ENCODE data around the gene FOXF2. TPM values are rescaled to one million over a fixed set of nuclear protein-coding genes. Genes with fewer than 3 reads are reported as not detected.

The FOXF2 gene
- total and polyA plus RNA-seq, 2 donors (not counting 3 experiments of a cell fraction or from before 2014, with no cell fraction given): not detected

DNA sequence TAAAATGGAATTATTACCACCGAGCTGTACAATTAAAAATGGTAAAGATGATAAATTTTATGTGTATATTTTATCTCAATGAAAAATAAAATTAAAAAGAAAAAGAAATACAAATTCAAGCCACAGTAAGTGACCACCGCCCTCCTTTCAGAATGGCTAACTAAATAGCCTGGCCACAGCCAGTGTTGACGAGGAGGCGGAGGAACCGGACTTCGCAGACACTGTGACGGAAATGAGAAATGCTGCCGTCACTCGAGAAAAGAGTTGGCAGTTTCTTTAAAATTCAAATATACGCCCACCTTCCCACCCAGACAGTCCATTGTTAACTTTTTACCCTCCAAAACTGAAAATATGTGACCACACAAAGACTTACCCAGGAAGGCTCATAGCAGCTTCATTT lies 50.0 kb downstream of the FOXF2 start:
- BruUV-seq (replicated peaks): no TSS peak
- H3K4me3 ChIP-seq (replicated peaks in 1 of 3; ENCODE audit: insufficient read depth in 1 of 3, low read depth in 1 of 3, low read length in 3 of 3): no peak overlapping the region
- H3K9me3 ChIP-seq (replicated peaks; ENCODE audit: control insufficient read depth, insufficient read depth, low read length): no peaks in the 10 kb centered on the region
- H3K9me1 ChIP-seq (replicated peaks; ENCODE audit: control insufficient read depth, extremely low read depth, insufficient read depth, low read length): no peaks in the 10 kb centered on the region
- H3K4me1 ChIP-seq (ENCODE audit: control insufficient read depth, extremely low read depth, insufficient read depth, low read length): no peaks in the 10 kb centered on the region
- H3K27me3 ChIP-seq (ENCODE audit: control insufficient read depth in 2 of 2, insufficient read depth in 2 of 2, low read length in 2 of 2): no peaks in the 10 kb centered on the region
- no peak overlapping the region for H3K27ac ChIP-seq (ENCODE audit: insufficient read depth, low read depth, low read length)
- intact Hi-C loops (cut with micrococcal nuclease) (no loop called here), dilution Hi-C loops (cut with MboI; ENCODE audit: extremely low pct_ligation_motif_present, low sequenced_read_pairs) (no loop called here)
- ChIA-PET CTCF (no interaction called here), POLR2A (no interaction called here)
- H3K4me2 ChIP-seq (ENCODE audit: insufficient read depth, low read length): no peak overlapping the region
- no peak overlapping the region for H2AFZ ChIP-seq (ENCODE audit: low read depth, low read length)
- no peaks in the 10 kb centered on the region for H3K36me3 ChIP-seq (ENCODE audit: control insufficient read depth in 2 of 2, extremely low read depth in 1 of 2, insufficient read depth in 2 of 2, low read length in 2 of 2)
- no peaks in the 10 kb centered on the region for H3K79me2 ChIP-seq (ENCODE audit: control insufficient read depth, insufficient read depth, low read length)
- TF ChIP-seq EZH2 (IDR thresholded peaks at IDR 0.05; ENCODE audit: borderline replicate concordance, low read depth, low read length, severe bottlenecking) (no peak), FOS (IDR thresholded peaks at IDR 0.05; ENCODE audit: borderline replicate concordance, insufficient read depth, low read length) (no peak), POLR2AphosphoS5 (IDR thresholded peaks at IDR 0.05; ENCODE audit: insufficient read depth, low read depth, low read length) (no peak), JUN (IDR thresholded peaks at IDR 0.05; ENCODE audit: borderline replicate concordance, insufficient read depth, insufficient read length, low read depth) (no peak), MYC (IDR thresholded peaks at IDR 0.05; ENCODE audit: low read depth, low read length) (no peak), POLR2A (IDR thresholded peaks at IDR 0.05; ENCODE audit: low read depth, low read length) (no peak), GATA2 (IDR thresholded peaks at IDR 0.05; ENCODE audit: insufficient read depth, insufficient read length, low read depth, low read length) (no peak)
- TF ChIP-seq, protein P1, sequence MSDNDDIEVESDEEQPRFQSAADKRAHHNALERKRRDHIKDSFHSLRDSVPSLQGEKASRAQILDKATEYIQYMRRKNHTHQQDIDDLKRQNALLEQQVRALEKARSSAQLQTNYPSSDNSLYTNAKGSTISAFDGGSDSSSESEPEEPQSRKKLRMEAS (IDR thresholded peaks at IDR 0.05; ENCODE audit: insufficient read depth, insufficient read length): no peak
- TF ChIP-seq, protein P2, sequence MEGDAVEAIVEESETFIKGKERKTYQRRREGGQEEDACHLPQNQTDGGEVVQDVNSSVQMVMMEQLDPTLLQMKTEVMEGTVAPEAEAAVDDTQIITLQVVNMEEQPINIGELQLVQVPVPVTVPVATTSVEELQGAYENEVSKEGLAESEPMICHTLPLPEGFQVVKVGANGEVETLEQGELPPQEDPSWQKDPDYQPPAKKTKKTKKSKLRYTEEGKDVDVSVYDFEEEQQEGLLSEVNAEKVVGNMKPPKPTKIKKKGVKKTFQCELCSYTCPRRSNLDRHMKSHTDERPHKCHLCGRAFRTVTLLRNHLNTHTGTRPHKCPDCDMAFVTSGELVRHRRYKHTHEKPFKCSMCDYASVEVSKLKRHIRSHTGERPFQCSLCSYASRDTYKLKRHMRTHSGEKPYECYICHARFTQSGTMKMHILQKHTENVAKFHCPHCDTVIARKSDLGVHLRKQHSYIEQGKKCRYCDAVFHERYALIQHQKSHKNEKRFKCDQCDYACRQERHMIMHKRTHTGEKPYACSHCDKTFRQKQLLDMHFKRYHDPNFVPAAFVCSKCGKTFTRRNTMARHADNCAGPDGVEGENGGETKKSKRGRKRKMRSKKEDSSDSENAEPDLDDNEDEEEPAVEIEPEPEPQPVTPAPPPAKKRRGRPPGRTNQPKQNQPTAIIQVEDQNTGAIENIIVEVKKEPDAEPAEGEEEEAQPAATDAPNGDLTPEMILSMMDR (IDR thresholded peaks at IDR 0.05; ENCODE audit: extremely low read depth in 1 of 2, insufficient read depth in 1 of 2, low read depth in 1 of 2, low read length in 2 of 2): no peak
- no peaks in the 10 kb centered on the region for H4K20me1 ChIP-seq (replicated peaks; ENCODE audit: control insufficient read depth, extremely low read depth, insufficient read depth, low read length)
- FAIRE-seq (no peak), DNase-seq (ENCODE audit: low read depth, low spot score) (no peak)
- H3K9ac ChIP-seq (replicated peaks; ENCODE audit: extremely low read depth, insufficient read depth, low read length): no peak overlapping the region
